ENCODE results near the gene GPR27.

GPR27 gene

DNA sequence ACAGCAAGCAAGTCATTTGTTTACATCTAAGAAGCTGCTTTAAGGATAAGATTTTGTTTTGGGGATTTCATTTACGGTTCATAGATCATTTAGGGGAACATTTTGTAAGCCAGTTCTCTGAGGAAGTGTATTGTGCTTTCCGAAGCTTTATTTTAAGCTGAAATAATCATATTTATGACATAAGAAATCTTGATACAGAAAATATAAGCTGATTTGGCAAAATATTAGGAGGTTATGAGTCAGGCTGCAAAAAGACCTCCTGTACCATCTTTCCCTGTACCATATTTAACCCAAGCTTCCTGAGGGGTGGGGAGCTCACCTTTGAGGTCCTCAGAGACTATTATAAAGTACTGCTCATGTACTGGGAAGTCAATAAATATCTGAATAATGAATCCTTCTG is 20.3 kb upstream of the GPR27 start:
- no peak for DNase-seq

DNA sequence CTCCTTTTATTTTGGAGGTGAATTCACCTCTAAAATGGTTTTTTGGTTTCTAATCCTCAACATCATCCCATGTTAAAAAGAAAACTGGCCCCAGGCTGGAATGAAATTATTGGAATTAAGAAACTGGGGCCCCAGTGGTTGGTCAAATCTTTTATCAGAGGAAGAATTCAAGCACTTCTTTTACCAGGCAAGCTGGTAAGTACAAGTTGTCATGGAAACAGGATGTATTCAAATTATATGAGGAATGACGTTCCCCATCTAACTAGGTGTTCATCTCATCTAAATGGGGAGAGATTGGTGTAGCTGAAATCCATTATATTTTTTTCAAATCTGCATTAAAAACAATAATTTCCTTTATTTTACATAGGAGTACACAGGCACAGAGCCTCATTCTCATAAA is 18.8 kb upstream of the GPR27 start:
- DNase-seq = no peak

DNA sequence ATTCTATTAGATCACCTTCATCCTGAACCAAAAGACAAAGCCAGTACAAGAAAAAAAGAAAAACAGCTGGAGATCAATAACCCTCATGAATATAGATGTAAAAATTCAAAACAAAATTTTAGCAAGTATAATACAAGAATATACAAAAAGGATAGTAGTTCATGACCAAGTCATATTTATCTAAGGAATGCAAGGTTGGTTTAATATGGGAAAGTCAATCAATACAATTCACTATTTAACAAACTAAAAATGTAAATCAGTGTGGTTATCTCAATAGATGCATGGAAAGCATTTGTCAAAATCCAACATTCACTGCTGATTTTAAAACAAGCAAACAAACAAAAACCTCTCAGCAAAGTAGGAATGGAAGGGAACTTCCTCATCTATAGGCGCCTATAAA is 11.0 kb upstream of the GPR27 start:
- DNase-seq = no peak

DNA sequence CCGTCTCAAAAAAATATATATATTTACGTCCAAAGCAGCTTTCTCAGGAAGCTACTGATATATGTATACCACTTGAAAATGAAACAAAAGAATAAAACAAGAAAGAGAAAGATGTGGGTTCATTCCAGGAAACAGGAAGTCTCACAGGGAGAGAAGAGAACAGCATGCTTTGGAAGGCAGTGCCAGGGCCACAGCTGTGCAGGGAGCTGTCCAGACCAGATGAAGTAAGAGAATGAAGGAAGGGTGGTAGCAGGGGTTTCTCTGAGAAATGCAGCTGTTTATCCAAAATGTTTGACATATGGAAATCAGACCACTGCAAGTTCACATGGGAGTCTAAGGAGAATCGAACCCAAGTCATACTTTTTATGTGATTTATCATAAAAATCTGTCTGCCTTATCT is 8.9 kb upstream of the GPR27 start:
- no peak for DNase-seq

DNA sequence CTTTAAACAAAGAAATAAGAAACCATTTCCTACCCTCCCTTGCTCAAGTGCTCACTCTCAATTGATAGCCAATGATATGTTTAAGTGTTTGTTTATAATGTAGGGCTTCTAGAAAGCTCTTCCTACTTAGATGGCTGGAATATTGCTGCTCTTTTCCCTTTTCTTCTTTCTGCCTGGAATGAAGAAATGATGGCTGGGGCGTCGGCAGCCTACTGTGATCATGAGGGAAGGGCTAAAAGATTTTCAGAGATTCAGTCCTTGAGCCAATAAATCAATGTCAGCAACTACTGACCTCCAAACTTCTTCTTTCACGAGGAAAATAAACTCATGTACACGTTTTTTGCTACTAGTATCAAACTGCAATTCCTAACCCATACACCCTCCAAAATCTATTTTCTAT is 2.1 kb upstream of the GPR27 start:
- DNase-seq = no peak

DNA sequence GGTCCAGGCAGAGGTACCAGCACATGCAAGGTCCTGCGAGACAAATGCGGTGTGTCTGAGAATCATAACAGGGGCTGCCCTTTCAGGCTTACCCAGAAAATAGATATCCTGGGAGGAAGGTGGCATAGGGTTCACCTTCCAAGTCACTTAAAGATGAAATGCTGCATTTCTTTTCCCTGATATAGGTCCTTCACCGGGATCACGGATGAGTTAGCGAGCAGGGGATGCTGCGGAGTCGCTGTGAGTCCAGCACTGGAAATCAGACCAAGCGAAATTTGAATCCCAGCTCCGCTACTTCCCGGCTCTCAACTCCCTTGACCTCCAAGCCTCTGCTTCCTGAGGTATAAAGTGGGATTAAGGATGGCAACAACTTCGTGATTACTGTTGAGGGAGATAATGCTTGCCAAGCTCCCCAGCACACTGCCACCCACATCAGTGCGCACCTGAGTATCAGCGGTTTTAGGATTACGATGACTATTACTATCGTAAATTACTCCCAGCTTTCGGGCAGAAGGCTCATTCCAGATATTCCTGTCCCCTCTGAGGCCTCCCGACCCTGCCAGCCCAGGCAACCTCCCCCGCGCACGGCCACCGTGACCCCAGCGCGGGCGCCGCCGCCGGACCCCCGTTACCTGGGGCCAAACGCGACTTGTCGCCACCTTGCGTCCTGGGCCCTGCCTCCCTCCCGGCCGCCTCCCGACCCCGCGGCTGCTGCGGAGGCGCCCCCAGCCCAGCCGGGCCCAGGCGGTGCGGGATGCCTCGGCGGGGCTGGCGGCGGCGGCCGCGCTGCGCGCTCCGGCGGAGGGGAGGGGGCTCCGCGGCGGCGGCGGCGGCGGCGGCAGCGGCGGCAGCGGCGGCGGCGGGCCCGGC is 589 bp upstream of the GPR27 start:
- no peak for DNase-seq

DNA sequence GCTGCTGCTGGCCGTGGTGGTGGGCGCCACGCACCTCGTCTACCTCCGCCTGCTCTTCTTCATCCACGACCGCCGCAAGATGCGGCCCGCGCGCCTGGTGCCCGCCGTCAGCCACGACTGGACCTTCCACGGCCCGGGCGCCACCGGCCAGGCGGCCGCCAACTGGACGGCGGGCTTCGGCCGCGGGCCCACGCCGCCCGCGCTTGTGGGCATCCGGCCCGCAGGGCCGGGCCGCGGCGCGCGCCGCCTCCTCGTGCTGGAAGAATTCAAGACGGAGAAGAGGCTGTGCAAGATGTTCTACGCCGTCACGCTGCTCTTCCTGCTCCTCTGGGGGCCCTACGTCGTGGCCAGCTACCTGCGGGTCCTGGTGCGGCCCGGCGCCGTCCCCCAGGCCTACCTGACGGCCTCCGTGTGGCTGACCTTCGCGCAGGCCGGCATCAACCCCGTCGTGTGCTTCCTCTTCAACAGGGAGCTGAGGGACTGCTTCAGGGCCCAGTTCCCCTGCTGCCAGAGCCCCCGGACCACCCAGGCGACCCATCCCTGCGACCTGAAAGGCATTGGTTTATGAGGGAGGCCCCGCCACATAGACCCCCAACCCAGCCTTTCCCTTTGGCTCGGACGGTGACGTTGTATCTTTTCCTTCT is 1.1 kb downstream of the GPR27 start:
- no peak for DNase-seq

DNA sequence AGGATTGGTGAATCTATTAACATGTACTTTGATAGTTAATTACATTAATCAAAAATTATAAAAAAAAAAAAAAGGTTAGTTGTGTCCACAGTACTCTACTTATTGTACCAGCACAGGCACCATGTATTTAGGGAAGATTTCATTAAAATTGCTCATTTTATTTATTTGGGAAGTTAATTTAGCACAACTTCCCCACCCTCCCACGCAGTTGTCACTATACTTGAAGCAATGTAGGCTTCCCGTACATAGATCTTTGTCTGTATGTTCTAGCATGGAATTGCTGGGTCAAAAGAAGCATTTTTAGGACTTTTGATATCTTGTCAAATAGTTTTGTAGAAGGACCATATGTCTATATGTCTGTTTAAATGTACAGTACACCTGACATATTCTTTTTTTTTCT is 4.4 kb downstream of the GPR27 start:
- DNase-seq = no peak

DNA sequence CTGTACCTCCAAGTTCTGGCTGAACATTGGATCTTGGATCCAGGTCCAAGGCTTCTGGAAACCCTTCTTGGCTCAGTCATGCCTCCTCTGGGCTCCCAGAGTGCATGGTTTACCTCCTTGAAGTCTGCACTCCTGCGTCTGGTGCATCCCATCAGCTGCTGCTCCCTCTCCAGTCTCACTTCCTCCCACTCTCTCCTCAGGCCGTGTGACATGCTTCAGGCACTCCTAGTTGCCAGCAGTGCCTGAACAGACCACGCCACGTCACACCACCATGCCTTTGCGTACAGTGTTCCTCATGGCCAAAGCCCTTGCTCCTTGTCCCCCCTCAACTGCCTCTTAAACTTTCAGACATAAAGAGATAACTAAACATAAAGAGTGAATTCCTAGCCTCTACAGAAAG is 5.7 kb downstream of the GPR27 start:
- no peak for DNase-seq

DNA sequence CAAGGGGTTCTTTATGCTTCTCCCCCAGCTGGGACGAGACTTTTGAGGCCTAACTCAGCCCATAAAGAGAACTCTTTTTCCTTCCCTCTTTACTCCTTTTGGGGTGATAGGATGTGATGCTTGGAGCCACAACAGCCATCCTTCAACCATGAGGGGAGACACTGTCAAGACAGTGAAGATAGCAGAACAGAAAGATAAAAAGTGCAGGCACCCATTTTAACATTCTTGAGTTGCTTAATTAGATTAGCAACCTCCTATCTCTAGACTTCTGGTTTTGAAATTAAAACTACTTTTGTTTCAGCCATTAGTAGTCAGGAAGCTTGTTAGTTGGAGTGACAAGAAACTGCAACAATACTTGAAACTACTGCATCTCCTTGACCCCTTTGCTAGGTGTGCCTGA is 6.5 kb downstream of the GPR27 start:
- no peak for DNase-seq

DNA sequence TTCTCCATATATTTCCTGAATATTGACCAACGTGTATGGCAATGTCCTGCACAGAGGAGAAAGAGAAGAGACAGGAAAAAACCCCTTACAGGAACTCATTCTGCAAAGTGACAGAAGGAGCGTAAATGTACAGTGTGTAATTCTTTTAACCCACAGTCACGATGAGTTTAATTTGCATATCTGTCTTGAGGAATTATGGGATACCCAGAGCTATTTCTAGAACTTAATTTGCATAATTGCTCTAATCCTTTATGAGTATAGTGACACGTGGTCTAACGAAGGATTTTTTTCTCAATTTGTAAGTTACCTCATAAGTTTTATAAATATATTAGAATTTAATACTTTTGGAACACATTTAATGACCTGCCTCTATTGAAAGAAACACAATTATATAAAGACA is 9.8 kb downstream of the GPR27 start:
- no peak for DNase-seq

DNA sequence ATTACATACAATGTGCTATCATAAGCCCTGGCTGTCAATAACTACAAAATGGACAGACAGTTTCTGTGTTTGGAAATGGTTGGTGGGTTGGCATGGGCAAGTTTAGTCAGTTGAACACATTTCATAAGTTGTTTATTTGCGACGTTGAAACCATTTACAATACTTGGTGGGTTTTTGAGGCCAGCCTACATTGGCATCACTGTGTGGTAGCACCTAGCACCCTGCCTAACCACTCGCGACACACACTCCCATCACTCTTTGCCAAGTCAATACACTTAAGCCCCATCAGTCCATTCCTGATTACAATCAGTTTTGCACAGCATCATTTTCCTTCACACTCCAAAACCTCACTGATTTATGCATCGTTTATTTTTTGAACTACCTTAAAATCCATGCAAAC is 17.5 kb downstream of the GPR27 start:
- no peak for DNase-seq

DNA sequence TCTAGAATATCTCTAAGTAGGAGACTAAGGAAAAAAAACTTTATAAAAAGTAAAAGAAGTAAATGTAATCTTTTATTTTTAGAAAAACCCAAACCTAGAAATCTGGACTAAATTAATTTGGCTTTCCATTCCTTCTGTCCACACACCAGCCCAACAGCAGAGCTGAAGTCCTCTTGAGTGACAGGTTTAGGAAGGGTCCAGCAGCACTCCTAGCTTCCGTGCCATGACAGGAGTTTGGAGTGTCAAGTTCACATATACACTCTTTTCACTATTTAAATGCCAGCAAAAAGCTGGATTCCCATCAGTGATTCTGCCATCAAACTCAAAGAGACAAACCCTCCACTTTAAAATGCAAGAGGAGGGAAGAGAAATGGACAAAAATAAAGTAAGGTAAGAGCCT is 18.2 kb downstream of the GPR27 start:
- no peak for DNase-seq

DNA sequence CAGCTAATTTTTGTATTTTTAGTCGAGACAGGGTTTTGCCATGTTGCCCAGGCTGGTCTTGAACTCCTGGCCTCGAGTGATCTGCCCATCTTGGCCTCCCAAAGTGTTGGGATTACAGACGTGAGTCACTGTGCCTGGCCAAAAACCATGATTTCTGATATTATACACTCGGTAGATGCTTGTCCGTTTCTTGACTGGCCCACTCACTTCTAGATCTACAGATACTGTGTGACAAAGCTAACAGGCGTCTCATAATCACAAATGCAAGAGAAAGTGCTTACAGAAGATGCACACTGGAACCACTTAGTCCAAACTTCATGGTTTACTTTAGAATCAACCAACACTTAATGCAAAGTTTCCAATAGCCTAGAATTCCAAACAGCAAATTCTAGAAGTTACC is 22.9 kb downstream of the GPR27 start:
- no peak for DNase-seq

DNA sequence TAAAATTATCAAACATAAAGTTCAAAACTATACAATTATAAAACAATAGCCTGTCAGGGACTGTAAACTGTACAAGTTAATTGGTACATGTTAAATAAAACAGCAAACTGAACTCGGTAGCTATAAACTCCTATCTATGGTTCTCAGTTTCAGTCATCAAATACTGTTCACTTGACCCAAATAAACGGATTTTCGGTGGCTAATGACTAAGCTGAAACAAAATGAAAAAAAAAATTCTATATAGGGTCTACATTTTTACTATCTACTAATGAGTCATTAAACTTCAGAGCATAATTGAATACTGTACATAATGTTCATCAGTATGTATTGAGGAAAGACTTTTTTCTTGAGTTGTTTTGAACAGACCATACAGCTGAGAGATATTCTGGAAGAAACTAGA is 24.7 kb downstream of the GPR27 start:
- DNase-seq = no peak

DNA sequence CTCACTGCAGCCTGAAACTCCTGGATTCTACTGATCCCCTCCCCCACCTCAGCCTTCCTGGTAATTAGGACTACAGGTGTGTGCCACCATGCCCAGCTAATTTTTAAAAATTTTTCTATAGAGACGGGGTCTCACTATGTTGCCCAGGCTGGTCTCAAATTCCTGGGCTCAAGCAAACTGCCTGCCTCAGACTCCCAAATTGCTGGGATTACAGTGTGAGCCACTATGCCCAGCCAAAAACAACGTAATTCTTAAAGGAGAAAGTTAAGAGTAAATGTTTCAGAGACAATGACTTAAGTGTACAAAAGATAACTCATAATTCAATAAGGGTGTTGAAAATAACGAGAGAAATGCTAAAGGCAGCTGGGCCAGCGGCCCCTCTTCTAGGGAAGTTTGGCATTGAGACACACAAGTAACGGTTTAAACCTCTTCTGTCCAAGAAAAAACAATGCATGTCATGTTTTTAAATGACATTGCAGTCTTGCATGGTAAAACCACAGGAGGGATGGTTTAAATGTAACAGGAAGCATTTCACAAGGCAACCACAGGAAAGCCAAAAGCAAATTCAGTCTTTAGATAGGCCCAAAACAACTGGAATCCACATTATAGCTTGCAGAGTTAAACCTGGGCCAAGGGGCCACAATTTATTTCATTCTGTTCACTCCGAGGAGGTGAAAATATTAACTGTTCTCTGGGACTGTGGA is 26.2 kb downstream of the GPR27 start:
- no peak for DNase-seq

DNA sequence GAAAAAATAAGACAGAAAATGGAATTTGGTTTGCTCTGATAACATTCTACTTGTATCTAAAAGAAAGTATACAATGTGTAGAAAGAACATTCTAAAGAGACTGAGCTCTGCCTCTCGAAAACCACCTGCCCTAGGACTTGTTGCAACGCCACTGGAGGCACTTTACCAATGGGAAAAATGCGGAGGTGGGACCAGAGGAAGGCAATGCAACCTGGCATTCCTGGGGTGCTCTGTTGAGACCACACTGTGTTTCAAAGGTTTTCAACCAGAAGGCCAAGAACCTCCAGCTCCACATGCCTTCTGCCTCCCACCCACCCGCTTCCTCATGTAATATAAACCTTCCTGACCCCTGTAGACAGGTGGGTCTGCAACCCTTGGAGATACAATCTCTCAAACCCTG is 26.8 kb downstream of the GPR27 start:
- DNase-seq = no peak

DNA sequence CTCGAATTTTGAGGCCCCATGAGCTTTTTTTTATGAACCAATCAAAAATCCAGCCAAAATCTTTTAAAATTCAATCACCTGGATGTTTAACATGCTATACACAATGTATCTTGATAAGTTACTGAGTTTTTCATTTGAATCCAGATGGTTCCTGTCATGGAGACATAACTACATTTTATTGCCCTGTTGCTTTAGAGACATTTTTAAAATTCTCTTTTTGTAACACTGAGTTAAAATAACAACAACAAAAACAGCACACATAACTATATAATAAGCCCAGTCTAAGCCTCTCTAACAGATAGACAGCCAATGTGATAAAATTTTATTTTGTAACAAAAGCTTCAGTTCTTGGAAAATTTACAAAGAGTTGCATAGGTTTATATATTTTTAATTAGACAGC is 29.5 kb downstream of the GPR27 start:
- no peak for DNase-seq

DNA sequence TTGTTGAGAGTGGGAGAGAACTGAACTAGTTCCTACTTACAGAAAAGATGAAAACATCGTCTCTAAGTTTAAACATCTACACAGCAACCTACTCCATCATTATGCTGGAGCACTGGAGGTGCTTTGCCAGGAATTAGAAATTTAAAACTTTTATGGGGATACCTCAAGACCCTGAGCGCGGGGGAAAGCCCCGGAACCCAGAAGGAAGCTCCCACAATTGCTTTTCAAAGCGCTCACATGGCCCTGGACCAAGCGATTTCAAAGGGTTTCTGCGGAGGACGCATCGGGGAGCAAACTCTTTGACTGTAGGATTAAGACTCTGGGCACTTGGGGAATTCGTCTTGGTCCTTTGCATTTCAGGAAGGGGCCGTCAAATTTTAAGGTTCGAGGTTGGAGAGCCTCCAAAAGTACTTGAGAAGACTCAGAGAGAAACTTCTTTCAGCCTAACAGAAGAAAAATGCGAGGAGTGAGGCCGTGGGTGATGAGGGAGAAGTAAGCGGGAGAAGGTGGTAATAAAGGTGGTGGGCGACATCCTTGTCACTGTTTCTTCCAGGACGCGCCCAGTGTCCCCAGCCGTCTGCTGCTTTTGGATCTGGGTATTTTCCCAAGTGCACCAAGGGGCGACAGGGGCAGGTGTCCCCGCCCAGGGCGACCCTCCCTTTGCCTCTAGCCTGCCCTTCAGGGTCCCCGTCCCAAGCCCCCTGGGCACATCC is 30.7 kb downstream of the GPR27 start:
- no peak for DNase-seq

DNA sequence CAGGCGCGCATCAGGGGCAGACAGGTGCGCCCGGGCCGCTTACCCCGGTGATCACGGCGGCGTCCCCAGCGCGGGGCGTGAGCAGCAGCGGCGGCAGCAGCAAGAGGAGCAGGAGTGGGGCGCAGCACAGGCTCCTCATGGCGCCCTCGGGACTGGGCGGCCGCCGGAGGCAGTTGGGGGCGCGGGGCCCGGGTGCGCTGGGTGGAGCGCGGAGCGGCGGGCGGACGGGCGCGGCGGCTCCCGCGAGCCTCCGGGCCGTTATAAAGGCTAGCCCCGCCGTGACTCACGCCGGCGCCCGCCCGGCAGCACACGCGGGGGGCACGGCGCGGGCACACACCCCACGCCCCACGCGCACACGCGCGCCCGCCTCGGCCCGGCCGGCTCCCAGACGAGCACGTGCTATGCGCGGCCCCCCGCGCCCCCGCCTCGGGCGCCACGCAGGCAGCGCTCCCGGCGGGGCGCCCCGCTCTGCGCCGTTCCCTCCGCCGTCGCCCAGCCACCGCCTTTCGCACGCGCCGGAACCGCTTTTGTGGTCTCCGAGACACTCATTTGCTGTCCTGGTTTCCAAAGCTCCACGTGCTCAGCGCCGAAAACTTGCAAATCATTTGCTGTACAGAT is 31.4 kb downstream of the GPR27 start, which contains the start of gene PROK2:
Gene PROK2, minus strand, starts transcription at position 235 of the 618 bp plus-strand sequence. Its CDS starts 96 bp downstream, at position 139.
- no peak for DNase-seq

DNA sequence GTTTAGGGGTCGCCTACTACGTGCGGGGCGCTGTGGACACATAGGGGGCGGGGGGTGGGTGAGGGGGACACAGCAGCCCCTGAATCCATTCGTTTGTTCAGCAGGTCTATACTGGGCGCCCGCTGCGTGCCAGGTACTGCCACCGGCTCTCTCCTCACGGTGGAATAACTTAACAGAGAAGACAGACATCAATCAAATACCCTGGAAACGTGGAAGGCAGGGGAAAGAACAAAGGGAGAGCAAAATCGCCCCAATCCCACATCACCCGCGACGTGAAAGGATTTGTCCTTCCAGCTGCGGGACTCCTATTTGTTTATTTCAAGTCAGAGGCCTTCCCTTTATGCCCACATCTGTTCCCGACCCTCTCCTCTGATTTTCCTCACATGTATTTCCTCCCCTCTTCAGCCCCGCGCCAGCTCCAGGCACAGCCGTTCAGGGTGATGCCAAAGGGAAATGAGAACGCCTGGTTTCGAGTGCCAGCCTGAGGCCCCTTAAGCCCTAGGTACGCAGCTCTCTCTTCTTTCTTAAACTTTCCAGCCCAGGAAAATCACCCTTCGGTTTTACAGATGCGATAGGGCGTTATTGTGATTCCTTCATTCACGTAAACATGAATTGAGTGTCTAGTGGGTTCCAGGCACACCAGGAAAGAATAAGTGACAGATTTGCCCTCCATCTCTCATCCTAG is 32.0 kb downstream of the GPR27 start:
- DNase-seq = no peak

DNA sequence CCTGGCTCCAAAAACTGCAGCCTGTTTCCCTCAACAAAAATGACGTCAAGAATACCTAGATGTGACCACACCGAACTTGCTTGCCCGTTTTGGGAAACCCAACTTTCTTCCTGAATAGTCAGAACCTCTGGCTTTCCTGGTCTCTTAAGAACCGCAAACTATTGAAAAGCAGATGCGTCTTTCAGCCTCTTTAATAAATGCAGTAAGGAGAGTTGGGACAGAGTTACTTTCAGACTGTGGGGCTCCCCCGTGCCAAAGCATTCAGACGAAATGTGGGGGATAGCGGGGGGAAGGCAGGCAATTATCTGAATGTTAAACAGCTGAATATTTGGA is 32.5 kb downstream of the GPR27 start:
- DNase-seq = no peak
